Measurements from ENCODE around the gene SNRPA1. TPM values are rescaled to one million over a fixed set of nuclear protein-coding genes. Genes with fewer than 3 reads are reported as not detected.

The SNRPA1 gene
- total RNA-seq, 4 donors from 2014 or later, result 28.4 to 50.6 (median 40.0) TPM

DNA sequence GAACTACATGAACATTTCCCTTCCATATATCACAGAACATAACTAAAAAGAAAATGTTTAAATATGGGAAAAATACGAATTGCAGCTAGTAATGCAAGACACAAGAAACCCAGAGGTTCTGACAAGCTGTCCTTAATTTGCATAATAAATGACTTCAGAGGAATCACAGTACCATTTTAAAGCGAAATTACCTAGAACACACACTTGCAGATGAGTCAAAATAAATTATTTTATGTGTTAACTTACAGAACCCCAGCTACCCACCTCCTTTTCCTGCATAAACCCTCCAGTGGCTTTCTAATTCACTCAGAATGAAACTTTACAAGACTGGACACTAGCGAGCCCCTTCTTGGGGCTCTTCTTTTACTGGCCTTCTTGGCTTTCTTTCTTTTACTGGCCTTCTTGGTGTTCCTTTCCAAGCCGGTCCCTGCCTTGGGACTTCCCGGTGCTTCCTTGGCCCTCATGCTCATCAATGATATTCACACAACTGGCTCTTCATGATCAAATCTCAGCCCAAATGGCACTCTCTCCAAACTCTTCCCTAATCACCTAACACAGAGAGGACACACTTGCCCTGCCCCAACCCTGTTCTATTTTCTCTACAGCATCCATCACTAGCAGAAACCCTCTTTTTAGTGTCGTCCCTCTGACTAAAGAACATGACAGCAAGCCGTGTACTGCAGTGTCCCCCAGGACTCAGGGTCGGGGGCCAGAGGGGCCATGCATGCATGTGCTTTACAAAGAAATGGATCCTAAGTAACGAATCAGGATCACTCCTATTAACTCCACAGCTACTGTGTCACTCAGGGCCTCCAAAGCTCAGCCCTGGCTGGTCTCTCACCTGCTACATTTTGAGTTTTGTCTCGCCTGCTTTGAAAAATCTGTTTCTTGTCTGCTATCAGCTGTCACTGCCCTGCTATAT is 48.0 kb downstream of the SNRPA1 start:
- H3K27ac ChIP-seq, result peak overlapping the region in 2 of 4 donors; percentile 43 to 52
- no peak for DNase-seq (ENCODE audit: low spot score in 2 of 2)
- H3K36me3 ChIP-seq, result no peaks in the 10 kb centered on the region
- TF ChIP-seq EP300 (IDR thresholded peaks at IDR 0.05), result no peak
- no peak for TF ChIP-seq CTCF (IDR thresholded peaks at IDR 0.05)
- TF ChIP-seq POLR2A (IDR thresholded peaks at IDR 0.05), result no peak
- H3K4me1 ChIP-seq, result peaks cover 0 to 88% (median 44%) of the 10 kb centered on the region in 4 donors
- no peaks in the 10 kb centered on the region for H3K9me3 ChIP-seq
- H3K27me3 ChIP-seq, result no peaks in the 10 kb centered on the region
- no peak overlapping the region for H3K4me3 ChIP-seq
- 68 to 73% methylated on average over 10 of the region's 10 CpGs for WGBS, 2 donors

- no peak for TF ChIP-seq CTCF (IDR thresholded peaks at IDR 0.05)
- peak in 1 of 2 donors; percentile 42 for TF ChIP-seq EP300 (IDR thresholded peaks at IDR 0.05)
- TF ChIP-seq POLR2A (IDR thresholded peaks at IDR 0.05), result no peak
- DNase-seq (ENCODE audit: low spot score in 2 of 2), result no peak
- Histone ChIP-seq H3K27me3 (no peaks in the 10 kb centered on the region), H3K4me1 (peaks cover 0 to 93% (median 48%) of the 10 kb centered on the region in 4 donors), H3K36me3 (no peaks in the 10 kb centered on the region), H3K27ac (peak overlapping the region in 2 of 4 donors; percentile 52 to 62), H3K4me3 (no peak overlapping the region), H3K9me3 (no peaks in the 10 kb centered on the region)
- 37 to 42% methylated on average over 6 of the region's 6 CpGs for WGBS, 2 donors
Observed at GRCh38 chr15:101246391-101246790, 48.7 kb downstream of the SNRPA1 start.

DNA sequence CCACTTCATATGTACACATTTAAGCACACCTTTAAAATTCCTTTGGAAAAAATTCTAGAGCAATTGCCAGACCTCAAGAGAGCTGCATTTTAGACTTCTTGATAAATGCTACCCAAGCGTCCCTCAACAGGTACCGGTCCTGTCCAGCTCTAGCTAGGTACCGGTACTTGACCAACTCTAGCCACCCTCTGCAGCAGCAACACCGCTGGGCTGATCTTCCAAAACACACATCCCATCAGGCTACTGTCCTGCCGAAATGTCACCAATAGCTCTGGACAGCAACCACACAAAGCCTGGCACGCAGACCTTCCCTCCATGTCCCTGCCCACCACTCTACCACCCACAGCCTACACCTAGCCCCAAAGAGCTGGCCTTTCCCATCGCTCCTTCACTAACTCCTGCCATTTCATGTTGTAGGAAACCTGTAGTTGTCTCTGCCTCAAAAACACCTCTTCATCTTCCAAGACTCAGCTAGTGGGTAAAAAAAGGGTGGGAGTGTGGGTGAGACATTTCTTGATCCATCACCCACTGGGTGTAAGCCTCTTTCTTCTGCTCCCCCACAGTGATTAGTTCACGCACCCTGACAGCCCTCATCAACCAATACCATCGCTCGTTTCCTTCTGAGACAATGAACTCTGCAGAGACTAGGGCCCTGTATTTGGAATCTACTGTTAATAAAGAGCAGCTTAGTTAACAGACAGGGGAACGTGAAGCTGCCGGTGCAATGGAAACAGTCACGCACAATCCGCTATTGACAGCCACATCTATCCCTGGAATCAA is 50.0 kb downstream of the SNRPA1 start:
- H3K27ac ChIP-seq, result peak overlapping the region in 1 of 4 donors; percentile 20
- no peaks in the 10 kb centered on the region for H3K36me3 ChIP-seq
- H3K27me3 ChIP-seq, result no peaks in the 10 kb centered on the region
- no peak for DNase-seq (ENCODE audit: low spot score in 2 of 2)
- TF ChIP-seq CTCF (IDR thresholded peaks at IDR 0.05), result no peak
- TF ChIP-seq EP300 (IDR thresholded peaks at IDR 0.05), result no peak
- no peak for TF ChIP-seq POLR2A (IDR thresholded peaks at IDR 0.05)
- H3K4me1 ChIP-seq, result peaks cover 0 to 98% (median 51%) of the 10 kb centered on the region in 4 donors
- H3K9me3 ChIP-seq, result no peaks in the 10 kb centered on the region
- no peak overlapping the region for H3K4me3 ChIP-seq
- 89 to 91% methylated on average over 14 of the region's 14 CpGs for WGBS, 2 donors

DNA sequence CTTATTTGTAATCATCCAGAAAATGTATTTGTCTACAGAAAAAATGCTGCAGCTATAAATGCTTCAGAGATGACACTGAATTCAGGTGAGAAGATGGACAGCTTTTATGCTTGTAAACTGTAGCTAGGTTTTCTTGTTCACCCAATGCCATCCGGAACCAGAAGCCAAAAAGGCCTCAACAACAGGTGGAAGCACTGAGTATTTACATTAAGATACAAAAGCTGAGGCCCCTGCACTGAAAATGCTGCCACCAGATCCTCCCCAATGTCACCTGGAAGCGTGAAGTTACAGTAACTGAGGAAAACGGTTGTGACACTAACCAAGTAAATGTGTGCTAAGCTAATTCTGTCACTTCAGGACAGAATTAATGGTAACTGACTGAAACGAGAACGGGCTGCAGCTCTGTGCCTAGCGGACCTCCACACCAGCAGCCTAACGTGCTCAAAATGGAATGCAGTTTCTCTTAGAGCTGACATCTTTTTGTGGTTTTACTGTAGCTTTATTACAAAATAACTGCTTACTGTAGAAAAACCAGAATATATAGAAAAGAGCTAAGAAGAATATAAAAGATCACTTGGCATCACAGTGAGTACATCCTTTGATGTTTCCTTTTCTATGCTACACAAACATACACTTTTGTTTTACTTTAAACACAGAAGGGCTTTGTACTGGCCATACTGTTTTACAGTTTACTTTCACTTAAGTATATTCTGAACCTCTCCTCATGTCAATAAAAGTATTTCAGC is 50.8 kb downstream of the SNRPA1 start:
- peaks cover 0 to 98% (median 53%) of the 10 kb centered on the region in 4 donors for H3K4me1 ChIP-seq
- no peaks in the 10 kb centered on the region for H3K36me3 ChIP-seq
- no peaks in the 10 kb centered on the region for H3K27me3 ChIP-seq
- no peak overlapping the region for H3K27ac ChIP-seq
- WGBS, 2 donors, result 51 to 65% methylated on average over 7 of the region's 7 CpGs
- TF ChIP-seq EP300 (IDR thresholded peaks at IDR 0.05) (no peak), CTCF (IDR thresholded peaks at IDR 0.05) (no peak), POLR2A (IDR thresholded peaks at IDR 0.05) (no peak)
- DNase-seq (ENCODE audit: low spot score in 2 of 2), result no peak
- no peak overlapping the region for H3K4me3 ChIP-seq
- no peaks in the 10 kb centered on the region for H3K9me3 ChIP-seq
